Endothelial cell of umbilical vein (primary cell): ENCODE measurements around the gene PODXL2. TPM values are rescaled to one million over a fixed set of nuclear protein-coding genes. Genes with fewer than 3 reads are reported as not detected.

Source experiments
- BruUV-seq: library from RNA; stranded (reverse); fragments of 400-500 nt; replicated peaks from 2 replicates; lab custom pipeline; 2021; lab: Mats Ljungman, UMichigan
- CTCF ChIA-PET: fragments of 300-600, 350-600 bp; sonication (Branson Sonifier 250); formaldehyde crosslinking; loops from one replicate; lab custom pipeline; 2021; ENCODE audit warnings: antibody characterized with exemption, inconsistent platforms; lab: Charles Lee
- POLR2A ChIA-PET: fragments of 300-600, 350-600 bp; sonication (Branson Sonifier 250); formaldehyde crosslinking; loops from one replicate; lab custom pipeline; 2021; ENCODE audit warnings: antibody characterized with exemption, inconsistent platforms; lab: Charles Lee
- DNase-seq: peaks from one replicate; pipeline ENCODE4 v3.0.0-alpha.2; 2011; ENCODE audit warnings: low read depth, low spot score
- FAIRE-seq: peaks from 2 replicates; lab custom pipeline; 2011; peaks lifted over from hg19 to GRCh38; lab: Jason Lieb, UNC
- H2AFZ ChIP-seq: 2 replicates; pipeline ENCODE4 v1.6.0; 2012; ENCODE audit warnings: low read depth, low read length, control low read depth, inconsistent platforms
- H3K27ac ChIP-seq: 2 replicates; pipeline ENCODE4 v1.5.1; 2011; ENCODE audit warnings: low read depth, mild to moderate bottlenecking, control low read depth, low read length, moderate library complexity; ENCODE audit not compliant: insufficient read depth
- H3K27me3 ChIP-seq, 2 experiments: 2 replicates each; pipeline versions ENCODE4 v1.6.0 to v1.6.1; 2011; ENCODE audit warnings: low read length in 2 of 2, mixed read lengths in 1 of 2; ENCODE audit not compliant: control insufficient read depth in 2 of 2, insufficient read depth in 2 of 2
- H3K36me3 ChIP-seq, 2 experiments: 2 replicates in 1 of 2; 3 replicates in 1 of 2; pipeline ENCODE4 v1.5.1; 2011; ENCODE audit warnings: low read length in 2 of 2, mild to moderate bottlenecking in 1 of 2, moderate library complexity in 1 of 2; ENCODE audit not compliant: control insufficient read depth in 2 of 2, insufficient read depth in 2 of 2; ENCODE audit errors: extremely low read depth in 1 of 2
- H3K4me1 ChIP-seq: 3 replicates; pipeline ENCODE4 v1.5.1; 2011; ENCODE audit warnings: mild to moderate bottlenecking, low read length; ENCODE audit not compliant: control insufficient read depth, insufficient read depth; ENCODE audit errors: extremely low read depth
- H3K4me2 ChIP-seq: 2 replicates; pipeline ENCODE4 v1.6.1; 2011; ENCODE audit warnings: low read length, control low read depth, mixed read lengths; ENCODE audit not compliant: insufficient read depth
- H3K4me3 ChIP-seq, 3 experiments: fragments of 200-600 bp in 1 of 3; sonication (generic), shearing (Covaris generic) in 1 of 3; replicated peaks in 1 of 3; 2 replicates each; pipeline ENCODE4 v1.5.1; 2011 to 2016; ENCODE audit warnings: control low read depth in 3 of 3, low read length in 3 of 3, mild to moderate bottlenecking in 2 of 3, inconsistent platforms in 1 of 3, low read depth in 1 of 3, moderate library complexity in 1 of 3; ENCODE audit not compliant: insufficient read depth in 1 of 3
- H3K79me2 ChIP-seq: 2 replicates; pipeline ENCODE4 v1.6.0; 2012; ENCODE audit warnings: low read length, inconsistent platforms; ENCODE audit not compliant: control insufficient read depth, insufficient read depth
- H3K9ac ChIP-seq: replicated peaks from 2 replicates; pipeline ENCODE3; 2011; ENCODE audit warnings: low read length, control low read depth; ENCODE audit not compliant: insufficient read depth; ENCODE audit errors: extremely low read depth
- H3K9me1 ChIP-seq: replicated peaks from 3 replicates; pipeline ENCODE4 v1.6.0; 2011; ENCODE audit warnings: mild to moderate bottlenecking, low read length; ENCODE audit not compliant: control insufficient read depth, insufficient read depth; ENCODE audit errors: extremely low read depth
- H3K9me3 ChIP-seq: replicated peaks from 2 replicates; pipeline ENCODE4 v1.5.1; 2012; ENCODE audit warnings: low read length, inconsistent platforms; ENCODE audit not compliant: control insufficient read depth, insufficient read depth
- H4K20me1 ChIP-seq: replicated peaks from 2 replicates; pipeline ENCODE3; 2011; ENCODE audit warnings: mild to moderate bottlenecking, low read length; ENCODE audit not compliant: control insufficient read depth, insufficient read depth; ENCODE audit errors: extremely low read depth
- CTCF ChIP-seq, 2 donors: IDR thresholded peaks; 1 replicate in 1 of 2; 2 replicates in 1 of 2; pipeline ENCODE4 v1.5.1; 2011; ENCODE audit warnings: low read length in 2 of 2, mild to moderate bottlenecking in 2 of 2, moderate library complexity in 2 of 2, control low read depth in 1 of 2, inconsistent platforms in 1 of 2, low read depth in 1 of 2; ENCODE audit not compliant: insufficient read depth in 1 of 2; ENCODE audit errors: extremely low read depth in 1 of 2
- EZH2 ChIP-seq: IDR thresholded peaks from 2 replicates; pipeline ENCODE4 v1.6.1; 2012; ENCODE audit warnings: borderline replicate concordance, low read depth, mild to moderate bottlenecking, moderate library complexity, low read length, inconsistent platforms; ENCODE audit not compliant: severe bottlenecking
- FOS ChIP-seq: IDR thresholded peaks from 2 replicates; pipeline ENCODE4 v1.6.1; 2011; ENCODE audit warnings: mild to moderate bottlenecking, low read length, moderate library complexity, borderline replicate concordance; ENCODE audit not compliant: insufficient read depth
- GATA2 ChIP-seq: IDR thresholded peaks from 2 replicates; pipeline ENCODE4 v1.7.0; 2011; ENCODE audit warnings: low read depth, mild to moderate bottlenecking, moderate library complexity, mixed read lengths, low read length; ENCODE audit not compliant: insufficient read length, insufficient read depth
- JUN ChIP-seq: IDR thresholded peaks from 2 replicates; pipeline ENCODE4 v1.6.1; 2011; ENCODE audit warnings: borderline replicate concordance, low read depth; ENCODE audit not compliant: insufficient read length, insufficient read depth
- MAX ChIP-seq: IDR thresholded peaks from 2 replicates; pipeline ENCODE4 v1.6.1; 2011; ENCODE audit not compliant: insufficient read depth, insufficient read length
- MYC ChIP-seq: IDR thresholded peaks from one replicate; pipeline ENCODE4 v1.6.1; 2011; ENCODE audit warnings: mild to moderate bottlenecking, low read depth, low read length
- POLR2A ChIP-seq: IDR thresholded peaks from 2 replicates; pipeline ENCODE4 v1.6.1; 2012; ENCODE audit warnings: low read depth, mild to moderate bottlenecking, control low read depth, low read length
- POLR2AphosphoS5 ChIP-seq: IDR thresholded peaks from 2 replicates; pipeline ENCODE4 v1.6.1; 2012; ENCODE audit warnings: low read depth, mild to moderate bottlenecking, control low read depth, low read length, moderate library complexity; ENCODE audit not compliant: insufficient read depth
- dilution Hi-C: fragments of 300-500 bp; cut with MboI; formaldehyde crosslinking; loops from one replicate; pipeline ENCODE4 v1.15.0; 2019; ENCODE audit warnings: low sequenced_read_pairs; ENCODE audit not compliant: extremely low pct_ligation_motif_present
- intact Hi-C: fragments of 100-400 bp; cut with micrococcal nuclease; formaldehyde crosslinking; loops from one replicate; pipeline ENCODE4 v1.10.0; 2022
- polyA plus RNA-seq, 4 experiments: library from polyadenylated mRNA; depleted of rRNA in 3 of 4; stranded (reverse) in 3 of 4; unstranded in 1 of 4; fragments of >200 nt; gene quantifications; 2 replicates each; pipeline versions ENCODE4 v1.2.1 to v1.2.3, GENCODE V29; 2011 to 2012; ENCODE audit warnings: missing spikeins in 1 of 4
- total RNA-seq: library from RNA; stranded (reverse); gene quantifications from 2 replicates; pipeline ENCODE4 v1.2.3, GENCODE V29; 2021

Gene PODXL2
- total and polyA plus RNA-seq, 2 donors (not counting 3 experiments of a cell fraction or from before 2014, with no cell fraction given) = 5.5 to 6.5 TPM

- no peak overlapping the region for H2AFZ ChIP-seq
- ChIA-PET POLR2A (no interaction called here), CTCF (interaction anchor here (1.5 kb wide), 1 partner anchor 9 kb away, joined by 4 read pairs; no protein-coding TSS in a partner anchor)
- H4K20me1 ChIP-seq = no peaks in the 10 kb centered on the region
- no peak overlapping the region for H3K9ac ChIP-seq
- H3K36me3 ChIP-seq = no peaks in the 10 kb centered on the region
- no TSS peak for BruUV-seq
- intact Hi-C loops = no loop called here
- H3K27me3 ChIP-seq = no peaks in the 10 kb centered on the region
- no peak overlapping the region for H3K27ac ChIP-seq
- no peak overlapping the region for H3K4me2 ChIP-seq
- H3K9me3 ChIP-seq = no peaks in the 10 kb centered on the region
- no peaks in the 10 kb centered on the region for H3K9me1 ChIP-seq
- no peak for DNase-seq
- no peaks in the 10 kb centered on the region for H3K4me1 ChIP-seq
- H3K79me2 ChIP-seq = no peaks in the 10 kb centered on the region
- no peak overlapping the region for H3K4me3 ChIP-seq
- dilution Hi-C loops = no loop called here
- no peak for FAIRE-seq
- TF ChIP-seq CTCF (IDR thresholded peaks at IDR 0.05; ENCODE audit: extremely low read depth in 1 of 2, insufficient read depth in 1 of 2, low read depth in 1 of 2, low read length in 2 of 2) (no peak), GATA2 (no peak), FOS (no peak), EZH2 (no peak), JUN (no peak), POLR2A (no peak), MYC (no peak), MAX (no peak), POLR2AphosphoS5 (no peak)
Observed at GRCh38 chr3:127688022-127688415, 59.0 kb downstream of the PODXL2 start.
